ENCODE measurements around the gene C11orf52.
A peak's percentile ranks its signal among the peaks of the same experiment; 100 is the strongest.

Gene C11orf52

GRCh38 chr11:111916768-111917167 is 1.9 kb upstream of the C11orf52 start:
- no peak for TF ChIP-seq CTCF (conservative IDR thresholded peaks at IDR 0.05; ENCODE audit: low read depth, low read length)
- no peak overlapping the region for H3K4me2 ChIP-seq
- no peaks in the 10 kb centered on the region for H3K36me3 ChIP-seq (ENCODE audit: insufficient read depth)
- no peak overlapping the region for H3K4me3 ChIP-seq (IDR thresholded peaks at IDR 0.05; ENCODE audit: insufficient read depth, low read depth, low read length)
- H3K4me1 ChIP-seq (ENCODE audit: low read depth, poor library complexity, severe bottlenecking): peaks cover 11% of the 10 kb centered on the region
- no peaks in the 10 kb centered on the region for H3K79me2 ChIP-seq (ENCODE audit: insufficient read depth, low read depth)
- H3K27ac ChIP-seq: no peak overlapping the region
- H3K27me3 ChIP-seq (ENCODE audit: insufficient read depth, low read depth): no peaks in the 10 kb centered on the region
- H3K9ac ChIP-seq: no peak overlapping the region
- H2AFZ ChIP-seq (ENCODE audit: low read depth): no peak overlapping the region
- H4K20me1 ChIP-seq (ENCODE audit: insufficient read depth): no peaks in the 10 kb centered on the region

GRCh38 chr11:111917312-111917711 is 1.4 kb upstream of the C11orf52 start:
- no peaks in the 10 kb centered on the region for H3K79me2 ChIP-seq (ENCODE audit: insufficient read depth, low read depth)
- H3K9ac ChIP-seq: no peak overlapping the region
- H4K20me1 ChIP-seq (ENCODE audit: insufficient read depth): no peaks in the 10 kb centered on the region
- H3K36me3 ChIP-seq (ENCODE audit: insufficient read depth): no peaks in the 10 kb centered on the region
- TF ChIP-seq CTCF (conservative IDR thresholded peaks at IDR 0.05; ENCODE audit: low read depth, low read length): no peak
- no peak overlapping the region for H3K27ac ChIP-seq
- H3K4me1 ChIP-seq (ENCODE audit: low read depth, poor library complexity, severe bottlenecking): peaks cover 11% of the 10 kb centered on the region
- no peaks in the 10 kb centered on the region for H3K27me3 ChIP-seq (ENCODE audit: insufficient read depth, low read depth)
- H3K4me3 ChIP-seq (IDR thresholded peaks at IDR 0.05; ENCODE audit: insufficient read depth, low read depth, low read length): no peak overlapping the region
- no peak overlapping the region for H2AFZ ChIP-seq (ENCODE audit: low read depth)
- no peak overlapping the region for H3K4me2 ChIP-seq

GRCh38 chr11:111917788-111918187 is 925 bp upstream of the C11orf52 start:
- Histone ChIP-seq H3K4me1 (ENCODE audit: low read depth, poor library complexity, severe bottlenecking) (peaks cover 11% of the 10 kb centered on the region), H3K4me3 (IDR thresholded peaks at IDR 0.05; ENCODE audit: insufficient read depth, low read depth, low read length) (no peak overlapping the region), H3K4me2 (0 out of 2 replicates have a peak overlapping the region, but pooled peaks have one; percentile 21), H3K79me2 (ENCODE audit: insufficient read depth, low read depth) (no peaks in the 10 kb centered on the region), H3K27me3 (ENCODE audit: insufficient read depth, low read depth) (no peaks in the 10 kb centered on the region), H3K9ac (no peak overlapping the region), H2AFZ (ENCODE audit: low read depth) (no peak overlapping the region), H3K36me3 (ENCODE audit: insufficient read depth) (no peaks in the 10 kb centered on the region), H4K20me1 (ENCODE audit: insufficient read depth) (no peaks in the 10 kb centered on the region), H3K27ac (no peak overlapping the region)
- TF ChIP-seq CTCF (conservative IDR thresholded peaks at IDR 0.05; ENCODE audit: low read depth, low read length): no peak

- Histone ChIP-seq H3K27me3 (ENCODE audit: insufficient read depth, low read depth) (no peaks in the 10 kb centered on the region), H3K27ac (no peak overlapping the region), H3K9ac (no peak overlapping the region), H3K79me2 (ENCODE audit: insufficient read depth, low read depth) (no peaks in the 10 kb centered on the region), H3K4me1 (ENCODE audit: low read depth, poor library complexity, severe bottlenecking) (peaks cover 16% of the 10 kb centered on the region), H3K4me2 (no peak overlapping the region), H2AFZ (ENCODE audit: low read depth) (no peak overlapping the region), H3K4me3 (IDR thresholded peaks at IDR 0.05; ENCODE audit: insufficient read depth, low read depth, low read length) (no peak overlapping the region), H4K20me1 (ENCODE audit: insufficient read depth) (no peaks in the 10 kb centered on the region), H3K36me3 (ENCODE audit: insufficient read depth) (no peaks in the 10 kb centered on the region)
- no peak for TF ChIP-seq CTCF (conservative IDR thresholded peaks at IDR 0.05; ENCODE audit: low read depth, low read length)
Observed at GRCh38 chr11:111920908-111921307, 2.2 kb downstream of the C11orf52 start.

Measured in KMS-11 (cell line).